ENCODE measurements around the gene SLC12A4.

DNA sequence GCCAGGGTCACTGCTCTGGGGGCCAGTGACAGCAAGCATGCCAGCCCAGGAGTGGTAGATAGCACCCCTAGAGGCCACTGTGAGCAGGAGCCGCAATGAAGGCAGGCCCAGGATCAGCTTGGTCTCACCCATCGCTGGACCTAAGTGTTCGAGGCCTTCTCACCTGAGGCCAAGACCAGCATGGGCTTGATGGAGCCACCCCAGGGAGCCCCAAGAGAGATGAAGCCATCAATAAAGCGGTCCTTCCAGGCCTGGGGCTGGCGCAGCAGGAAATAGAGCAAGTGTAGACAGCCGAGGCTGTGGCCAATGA is 26.3 kb downstream of the SLC12A4 start:
- TF ChIP-seq, protein P1, sequence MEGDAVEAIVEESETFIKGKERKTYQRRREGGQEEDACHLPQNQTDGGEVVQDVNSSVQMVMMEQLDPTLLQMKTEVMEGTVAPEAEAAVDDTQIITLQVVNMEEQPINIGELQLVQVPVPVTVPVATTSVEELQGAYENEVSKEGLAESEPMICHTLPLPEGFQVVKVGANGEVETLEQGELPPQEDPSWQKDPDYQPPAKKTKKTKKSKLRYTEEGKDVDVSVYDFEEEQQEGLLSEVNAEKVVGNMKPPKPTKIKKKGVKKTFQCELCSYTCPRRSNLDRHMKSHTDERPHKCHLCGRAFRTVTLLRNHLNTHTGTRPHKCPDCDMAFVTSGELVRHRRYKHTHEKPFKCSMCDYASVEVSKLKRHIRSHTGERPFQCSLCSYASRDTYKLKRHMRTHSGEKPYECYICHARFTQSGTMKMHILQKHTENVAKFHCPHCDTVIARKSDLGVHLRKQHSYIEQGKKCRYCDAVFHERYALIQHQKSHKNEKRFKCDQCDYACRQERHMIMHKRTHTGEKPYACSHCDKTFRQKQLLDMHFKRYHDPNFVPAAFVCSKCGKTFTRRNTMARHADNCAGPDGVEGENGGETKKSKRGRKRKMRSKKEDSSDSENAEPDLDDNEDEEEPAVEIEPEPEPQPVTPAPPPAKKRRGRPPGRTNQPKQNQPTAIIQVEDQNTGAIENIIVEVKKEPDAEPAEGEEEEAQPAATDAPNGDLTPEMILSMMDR (IDR thresholded peaks at IDR 0.05) = peak in 4 of 7 experiments; percentile 24 to 63 (median 40)
- no peak for TF ChIP-seq POLR2A (IDR thresholded peaks at IDR 0.05)

Data from stomach (tissue), 4 donors.